IPS-20b (cell line): ENCODE data around the gene ADCY1.

Source experiments
- H3K27ac ChIP-seq: one replicate; pipeline ENCODE4 v1.5.1; 2013; ENCODE audit warnings: low read length
- H3K27me3 ChIP-seq: 2 replicates; pipeline ENCODE4 v1.6.1; 2013; ENCODE audit warnings: mild to moderate bottlenecking, low read length, inconsistent platforms; ENCODE audit not compliant: insufficient read depth
- H3K36me3 ChIP-seq: 2 replicates; pipeline ENCODE4 v1.6.1; 2013; ENCODE audit warnings: low read depth, mild to moderate bottlenecking, inconsistent platforms, low read length, moderate library complexity; ENCODE audit not compliant: insufficient read depth
- H3K4me1 ChIP-seq: 2 replicates; pipeline ENCODE4 v1.6.1; 2013; ENCODE audit warnings: mild to moderate bottlenecking, control low read depth, inconsistent platforms, low read length, moderate library complexity; ENCODE audit not compliant: insufficient read depth
- H3K4me3 ChIP-seq: 2 replicates; pipeline ENCODE4 v1.5.1; 2013; ENCODE audit warnings: mild to moderate bottlenecking, low read length, inconsistent platforms
- H3K9ac ChIP-seq: 2 replicates; pipeline ENCODE4 v1.6.1; 2013; ENCODE audit warnings: low read depth, mild to moderate bottlenecking, inconsistent platforms, low read length, moderate library complexity
- H3K9me3 ChIP-seq: 2 replicates; pipeline ENCODE4 v1.6.1; 2013; ENCODE audit warnings: mild to moderate bottlenecking, low read depth, low read length, inconsistent platforms; ENCODE audit not compliant: insufficient read depth

Gene ADCY1

GRCh38 chr7:45636733-45637132 is 62.6 kb downstream of the ADCY1 start:
- H3K4me1 ChIP-seq, result no peaks in the 10 kb centered on the region
- H3K9ac ChIP-seq, result no peak overlapping the region
- no peaks in the 10 kb centered on the region for H3K36me3 ChIP-seq
- H3K4me3 ChIP-seq, result no peak overlapping the region
- H3K9me3 ChIP-seq, result no peaks in the 10 kb centered on the region
- no peaks in the 10 kb centered on the region for H3K27me3 ChIP-seq
- H3K27ac ChIP-seq, result no peak overlapping the region

GRCh38 chr7:45638916-45639315 is 64.7 kb downstream of the ADCY1 start:
- H3K4me1 ChIP-seq, result no peaks in the 10 kb centered on the region
- no peak overlapping the region for H3K9ac ChIP-seq
- no peaks in the 10 kb centered on the region for H3K27me3 ChIP-seq
- H3K9me3 ChIP-seq, result no peaks in the 10 kb centered on the region
- H3K4me3 ChIP-seq, result no peak overlapping the region
- no peak overlapping the region for H3K27ac ChIP-seq
- H3K36me3 ChIP-seq, result no peaks in the 10 kb centered on the region

- no peaks in the 10 kb centered on the region for H3K36me3 ChIP-seq
- H3K9ac ChIP-seq, result no peak overlapping the region
- H3K27me3 ChIP-seq, result no peaks in the 10 kb centered on the region
- no peak overlapping the region for H3K27ac ChIP-seq
- H3K4me1 ChIP-seq, result no peaks in the 10 kb centered on the region
- H3K9me3 ChIP-seq, result no peaks in the 10 kb centered on the region
- H3K4me3 ChIP-seq, result no peak overlapping the region
These were observed 67.9 kb downstream of the ADCY1 start for GRCh38 chr7:45642044-45642443.

GRCh38 chr7:45643630-45644029 is 69.5 kb downstream of the ADCY1 start:
- H3K4me1 ChIP-seq, result no peaks in the 10 kb centered on the region
- no peak overlapping the region for H3K9ac ChIP-seq
- H3K36me3 ChIP-seq, result no peaks in the 10 kb centered on the region
- no peaks in the 10 kb centered on the region for H3K27me3 ChIP-seq
- H3K4me3 ChIP-seq, result no peak overlapping the region
- H3K27ac ChIP-seq, result no peak overlapping the region
- no peaks in the 10 kb centered on the region for H3K9me3 ChIP-seq

- Histone ChIP-seq H3K36me3 (no peaks in the 10 kb centered on the region), H3K27ac (no peak overlapping the region), H3K9ac (no peak overlapping the region), H3K4me1 (no peaks in the 10 kb centered on the region), H3K9me3 (no peaks in the 10 kb centered on the region), H3K27me3 (no peaks in the 10 kb centered on the region), H3K4me3 (no peak overlapping the region)
These were observed 70.1 kb downstream of the ADCY1 start for GRCh38 chr7:45644237-45644636.

GRCh38 chr7:45645141-45645969 is 71.2 kb downstream of the ADCY1 start:
- Histone ChIP-seq H3K4me3 (no peak overlapping the region), H3K4me1 (no peaks in the 10 kb centered on the region), H3K9ac (no peak overlapping the region), H3K27me3 (no peaks in the 10 kb centered on the region), H3K27ac (no peak overlapping the region), H3K36me3 (no peaks in the 10 kb centered on the region; the same call in 1 of the 2 replicates), H3K9me3 (no peaks in the 10 kb centered on the region)

- H3K9me3 ChIP-seq, result no peaks in the 10 kb centered on the region
- H3K4me3 ChIP-seq, result no peak overlapping the region
- no peaks in the 10 kb centered on the region; the same call in 1 of the 2 replicates for H3K36me3 ChIP-seq
- H3K27me3 ChIP-seq, result no peaks in the 10 kb centered on the region
- no peak overlapping the region for H3K27ac ChIP-seq
- no peaks in the 10 kb centered on the region for H3K4me1 ChIP-seq
- no peak overlapping the region for H3K9ac ChIP-seq
These were observed 72.1 kb downstream of the ADCY1 start for GRCh38 chr7:45646207-45646821.

- Histone ChIP-seq H3K4me3 (no peak overlapping the region), H3K4me1 (no peaks in the 10 kb centered on the region), H3K27me3 (no peaks in the 10 kb centered on the region), H3K27ac (no peak overlapping the region), H3K36me3 (no peaks in the 10 kb centered on the region; the same call in 1 of the 2 replicates), H3K9ac (no peak overlapping the region), H3K9me3 (no peaks in the 10 kb centered on the region)
These were observed 73.0 kb downstream of the ADCY1 start for GRCh38 chr7:45646996-45647825.

GRCh38 chr7:45647967-45648670 is 74.0 kb downstream of the ADCY1 start:
- H3K27ac ChIP-seq, result no peak overlapping the region
- no peak overlapping the region for H3K4me3 ChIP-seq
- H3K4me1 ChIP-seq, result no peaks in the 10 kb centered on the region
- no peaks in the 10 kb centered on the region; the same call in 1 of the 2 replicates for H3K36me3 ChIP-seq
- H3K9ac ChIP-seq, result no peak overlapping the region
- H3K9me3 ChIP-seq, result no peaks in the 10 kb centered on the region
- H3K27me3 ChIP-seq, result no peaks in the 10 kb centered on the region

- no peak overlapping the region for H3K4me3 ChIP-seq
- H3K27me3 ChIP-seq, result no peaks in the 10 kb centered on the region
- H3K9ac ChIP-seq, result no peak overlapping the region
- H3K36me3 ChIP-seq, result no peaks in the 10 kb centered on the region; the same call in 1 of the 2 replicates
- H3K27ac ChIP-seq, result no peak overlapping the region
- no peaks in the 10 kb centered on the region for H3K4me1 ChIP-seq
- no peaks in the 10 kb centered on the region for H3K9me3 ChIP-seq
These were observed 74.5 kb downstream of the ADCY1 start for GRCh38 chr7:45648671-45648995.

- no peaks in the 10 kb centered on the region for H3K9me3 ChIP-seq
- H3K4me1 ChIP-seq, result no peaks in the 10 kb centered on the region
- no peaks in the 10 kb centered on the region; the same call in 1 of the 2 replicates for H3K36me3 ChIP-seq
- no peak overlapping the region for H3K4me3 ChIP-seq
- H3K27ac ChIP-seq, result no peak overlapping the region
- no peaks in the 10 kb centered on the region for H3K27me3 ChIP-seq
- H3K9ac ChIP-seq, result no peak overlapping the region
These were observed 75.6 kb downstream of the ADCY1 start for GRCh38 chr7:45649560-45650346.
